A673 (cell line): ENCODE data around the gene PDGFD.

Source experiments
- EZH2 ChIP-seq: fragments of 200-600 bp; sonication (generic); IDR thresholded peaks from 2 replicates; pipeline ENCODE4 v1.6.1; 2017; ENCODE audit warnings: borderline replicate concordance, low read depth, mild to moderate bottlenecking, mixed read lengths, antibody characterized with exemption, low read length; ENCODE audit not compliant: poor library complexity, severe bottlenecking
- TF ChIP-seq, protein P1 (sequence below): fragments of 300-800, 200-600 bp; sonication (generic); conservative IDR thresholded peaks from 2 replicates; pipeline ENCODE4 v1.5.1; 2017; ENCODE audit warnings: low read depth, mild to moderate bottlenecking, antibody characterized with exemption, low read length, moderate library complexity, mixed read lengths

DNA sequence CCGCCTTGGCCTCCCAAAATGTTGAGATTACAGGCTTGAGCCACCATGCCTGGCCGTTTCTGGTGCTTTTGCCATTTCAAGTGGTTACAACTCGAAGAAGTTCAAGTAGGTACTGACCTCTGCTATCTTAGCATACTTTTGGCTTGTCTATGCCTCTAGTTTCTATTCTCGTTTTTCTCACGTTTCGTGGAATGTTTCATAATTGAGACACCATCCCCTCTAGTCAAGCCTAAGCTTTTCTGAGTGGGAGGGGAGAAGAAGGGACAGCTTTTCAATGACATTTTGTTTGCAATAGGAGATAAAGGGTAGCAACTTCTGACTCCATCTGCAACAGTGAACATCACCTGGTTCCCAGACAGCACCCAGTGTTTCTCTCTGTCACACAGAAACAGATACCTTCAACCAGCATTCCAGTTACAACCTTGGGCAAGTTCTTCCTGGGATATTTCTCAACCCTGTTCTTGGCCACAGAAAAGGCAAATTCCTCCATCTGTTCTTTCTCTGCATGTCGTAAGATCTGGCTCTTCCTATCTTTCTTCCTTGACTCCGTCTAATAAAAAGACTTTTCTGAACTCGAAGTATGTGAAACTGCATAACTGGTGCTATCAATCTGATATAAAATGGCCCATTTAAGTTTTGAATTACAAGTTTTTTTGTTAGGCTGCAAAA is 102.0 kb downstream of the PDGFD start:
- TF ChIP-seq, protein P1, sequence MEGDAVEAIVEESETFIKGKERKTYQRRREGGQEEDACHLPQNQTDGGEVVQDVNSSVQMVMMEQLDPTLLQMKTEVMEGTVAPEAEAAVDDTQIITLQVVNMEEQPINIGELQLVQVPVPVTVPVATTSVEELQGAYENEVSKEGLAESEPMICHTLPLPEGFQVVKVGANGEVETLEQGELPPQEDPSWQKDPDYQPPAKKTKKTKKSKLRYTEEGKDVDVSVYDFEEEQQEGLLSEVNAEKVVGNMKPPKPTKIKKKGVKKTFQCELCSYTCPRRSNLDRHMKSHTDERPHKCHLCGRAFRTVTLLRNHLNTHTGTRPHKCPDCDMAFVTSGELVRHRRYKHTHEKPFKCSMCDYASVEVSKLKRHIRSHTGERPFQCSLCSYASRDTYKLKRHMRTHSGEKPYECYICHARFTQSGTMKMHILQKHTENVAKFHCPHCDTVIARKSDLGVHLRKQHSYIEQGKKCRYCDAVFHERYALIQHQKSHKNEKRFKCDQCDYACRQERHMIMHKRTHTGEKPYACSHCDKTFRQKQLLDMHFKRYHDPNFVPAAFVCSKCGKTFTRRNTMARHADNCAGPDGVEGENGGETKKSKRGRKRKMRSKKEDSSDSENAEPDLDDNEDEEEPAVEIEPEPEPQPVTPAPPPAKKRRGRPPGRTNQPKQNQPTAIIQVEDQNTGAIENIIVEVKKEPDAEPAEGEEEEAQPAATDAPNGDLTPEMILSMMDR, result no peak
- TF ChIP-seq EZH2, result no peak
